Neural progenitor cell (in vitro differentiated cells): ENCODE data around the gene DBI.

Source experiments
- EZH2 ChIP-seq: fragments of 200-600 bp; sonication (generic); IDR thresholded peaks from 2 replicates; pipeline ENCODE4 v1.6.1; 2017; ENCODE audit warnings: antibody characterized with exemption, mild to moderate bottlenecking, moderate library complexity
- EZH2phosphoT487 ChIP-seq: fragments of 200-600 bp; sonication (generic); IDR thresholded peaks from 2 replicates; pipeline ENCODE4 v1.6.1; 2017; ENCODE audit warnings: antibody characterized with exemption
- TF ChIP-seq, protein P1 (sequence below): fragments of 200-600 bp; sonication (generic); IDR thresholded peaks from 2 replicates; pipeline ENCODE4 v1.5.1; 2017; ENCODE audit warnings: antibody characterized with exemption, mild to moderate bottlenecking

DNA sequence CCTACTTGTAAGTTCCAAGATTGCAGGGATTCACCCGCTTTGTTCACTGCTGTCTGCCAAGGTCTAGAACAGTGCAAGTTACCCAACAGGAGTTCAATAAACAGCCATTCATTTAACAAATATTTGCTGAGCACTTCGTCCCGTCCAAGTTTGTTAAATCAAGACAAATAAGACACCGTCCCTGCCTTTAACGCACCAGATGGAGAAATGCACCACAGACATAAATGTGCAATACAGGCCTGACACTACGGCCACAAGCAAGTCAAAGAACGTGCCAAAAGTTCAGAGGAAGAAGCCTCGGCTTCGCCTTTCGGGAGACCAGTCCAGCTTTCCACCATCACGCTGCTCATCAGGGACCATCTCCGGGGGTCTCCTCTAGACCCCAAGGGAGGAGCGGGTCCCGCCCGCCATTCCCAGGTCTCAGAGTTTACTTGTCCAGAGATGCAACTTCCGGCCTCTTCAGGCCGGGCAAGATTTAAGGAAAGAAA, 572 bp upstream of the DBI start:
- TF ChIP-seq, protein P1, sequence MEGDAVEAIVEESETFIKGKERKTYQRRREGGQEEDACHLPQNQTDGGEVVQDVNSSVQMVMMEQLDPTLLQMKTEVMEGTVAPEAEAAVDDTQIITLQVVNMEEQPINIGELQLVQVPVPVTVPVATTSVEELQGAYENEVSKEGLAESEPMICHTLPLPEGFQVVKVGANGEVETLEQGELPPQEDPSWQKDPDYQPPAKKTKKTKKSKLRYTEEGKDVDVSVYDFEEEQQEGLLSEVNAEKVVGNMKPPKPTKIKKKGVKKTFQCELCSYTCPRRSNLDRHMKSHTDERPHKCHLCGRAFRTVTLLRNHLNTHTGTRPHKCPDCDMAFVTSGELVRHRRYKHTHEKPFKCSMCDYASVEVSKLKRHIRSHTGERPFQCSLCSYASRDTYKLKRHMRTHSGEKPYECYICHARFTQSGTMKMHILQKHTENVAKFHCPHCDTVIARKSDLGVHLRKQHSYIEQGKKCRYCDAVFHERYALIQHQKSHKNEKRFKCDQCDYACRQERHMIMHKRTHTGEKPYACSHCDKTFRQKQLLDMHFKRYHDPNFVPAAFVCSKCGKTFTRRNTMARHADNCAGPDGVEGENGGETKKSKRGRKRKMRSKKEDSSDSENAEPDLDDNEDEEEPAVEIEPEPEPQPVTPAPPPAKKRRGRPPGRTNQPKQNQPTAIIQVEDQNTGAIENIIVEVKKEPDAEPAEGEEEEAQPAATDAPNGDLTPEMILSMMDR = no peak
- TF ChIP-seq EZH2 (no peak), EZH2phosphoT487 (no peak)
